NT2/D1 (cell line): ENCODE results near the gene PASK.

Source experiments
- DNase-seq: peaks from one replicate; pipeline ENCODE4 v3.0.0-alpha.2; 2011; ENCODE audit warnings: low read depth, low spot score
- H3K27me3 ChIP-seq: 2 replicates; pipeline ENCODE4 v1.6.0; 2011; ENCODE audit warnings: mild to moderate bottlenecking; ENCODE audit not compliant: insufficient read length, insufficient read depth
- H3K36me3 ChIP-seq: 2 replicates; pipeline ENCODE4 v1.6.1; 2011; ENCODE audit warnings: mild to moderate bottlenecking, low read length, mixed read lengths; ENCODE audit not compliant: insufficient read depth, insufficient read length
- H3K4me1 ChIP-seq: 2 replicates; pipeline ENCODE4 v1.5.1; 2011; ENCODE audit not compliant: insufficient read depth, insufficient read length
- H3K4me3 ChIP-seq: 2 replicates; pipeline ENCODE4 v1.5.1; 2011; ENCODE audit warnings: low read depth; ENCODE audit not compliant: insufficient read length
- H3K9ac ChIP-seq: 2 replicates; pipeline ENCODE4 v1.6.0; 2011; ENCODE audit warnings: low read depth; ENCODE audit not compliant: insufficient read length
- H3K9me3 ChIP-seq: 2 replicates; pipeline ENCODE4 v1.5.1; 2011; ENCODE audit warnings: mild to moderate bottlenecking, low read length; ENCODE audit not compliant: insufficient read depth
- SUZ12 ChIP-seq: IDR thresholded peaks from 2 replicates; pipeline ENCODE4 v1.6.1; 2011; ENCODE audit not compliant: insufficient read length, insufficient read depth; ENCODE audit errors: extremely low read depth
- YY1 ChIP-seq: IDR thresholded peaks from 2 replicates; pipeline ENCODE4 v1.6.1; 2011; ENCODE audit not compliant: insufficient read length, insufficient read depth
- ZNF274 ChIP-seq: IDR thresholded peaks from 2 replicates; pipeline ENCODE4 v1.6.1; 2011; ENCODE audit warnings: mild to moderate bottlenecking, low read depth, low read length

PASK gene

GRCh38 chr2:241073166-241074064 lies 75.9 kb downstream of the PASK start:
- no peaks in the 10 kb centered on the region for H3K9me3 ChIP-seq
- peaks cover 11% of the 10 kb centered on the region for H3K4me1 ChIP-seq
- DNase-seq, result no peak
- H3K4me3 ChIP-seq, result no peak overlapping the region
- TF ChIP-seq SUZ12 (no peak), ZNF274 (no peak), YY1 (no peak)
- no peaks in the 10 kb centered on the region for H3K27me3 ChIP-seq
- peak overlapping the region; percentile 16 for H3K9ac ChIP-seq
- peaks cover 11% of the 10 kb centered on the region for H3K36me3 ChIP-seq

GRCh38 chr2:241072553-241073165 lies 76.6 kb downstream of the PASK start:
- Histone ChIP-seq H3K9ac (peak overlapping the region; percentile 1), H3K27me3 (no peaks in the 10 kb centered on the region), H3K36me3 (peaks cover 11% of the 10 kb centered on the region), H3K9me3 (no peaks in the 10 kb centered on the region), H3K4me1 (peaks cover 11% of the 10 kb centered on the region), H3K4me3 (no peak overlapping the region)
- no peak for DNase-seq
- no peak for TF ChIP-seq ZNF274
- no peak for TF ChIP-seq YY1
- no peak for TF ChIP-seq SUZ12

- H3K36me3 ChIP-seq, result peaks cover 11% of the 10 kb centered on the region
- no peaks in the 10 kb centered on the region for H3K9me3 ChIP-seq
- H3K9ac ChIP-seq, result no peak overlapping the region
- no peak for DNase-seq
- peaks cover 11% of the 10 kb centered on the region for H3K4me1 ChIP-seq
- TF ChIP-seq YY1 (no peak), SUZ12 (no peak), ZNF274 (no peak)
- no peak overlapping the region for H3K4me3 ChIP-seq
- H3K27me3 ChIP-seq, result no peaks in the 10 kb centered on the region
Observed at GRCh38 chr2:241072151-241072550, 77.1 kb downstream of the PASK start.

GRCh38 chr2:241071677-241072111 lies 77.6 kb downstream of the PASK start:
- TF ChIP-seq ZNF274 (no peak), YY1 (no peak), SUZ12 (no peak)
- Histone ChIP-seq H3K9me3 (no peaks in the 10 kb centered on the region), H3K4me3 (no peak overlapping the region), H3K27me3 (no peaks in the 10 kb centered on the region), H3K9ac (no peak overlapping the region), H3K4me1 (peaks cover 11% of the 10 kb centered on the region), H3K36me3 (peaks cover 11% of the 10 kb centered on the region)
- no peak for DNase-seq

- H3K9me3 ChIP-seq, result no peaks in the 10 kb centered on the region
- TF ChIP-seq SUZ12 (no peak), ZNF274 (no peak), YY1 (no peak)
- H3K4me1 ChIP-seq, result peaks cover 11% of the 10 kb centered on the region
- H3K27me3 ChIP-seq, result no peaks in the 10 kb centered on the region
- no peak for DNase-seq
- no peak overlapping the region for H3K4me3 ChIP-seq
- peaks cover 11% of the 10 kb centered on the region for H3K36me3 ChIP-seq
- no peak overlapping the region for H3K9ac ChIP-seq
Observed at GRCh38 chr2:241070811-241071676, 78.2 kb downstream of the PASK start.

GRCh38 chr2:241070361-241070760 lies 78.9 kb downstream of the PASK start:
- no peak for DNase-seq
- Histone ChIP-seq H3K4me1 (peaks cover 11% of the 10 kb centered on the region), H3K9me3 (no peaks in the 10 kb centered on the region), H3K4me3 (no peak overlapping the region), H3K36me3 (peaks cover 10% of the 10 kb centered on the region), H3K9ac (no peak overlapping the region), H3K27me3 (no peaks in the 10 kb centered on the region)
- no peak for TF ChIP-seq ZNF274
- TF ChIP-seq SUZ12, result no peak
- TF ChIP-seq YY1, result no peak

- Histone ChIP-seq H3K4me3 (no peak overlapping the region), H3K4me1 (peaks cover 11% of the 10 kb centered on the region), H3K36me3 (peaks cover 5% of the 10 kb centered on the region), H3K9ac (no peak overlapping the region), H3K27me3 (no peaks in the 10 kb centered on the region), H3K9me3 (no peaks in the 10 kb centered on the region)
- DNase-seq, result no peak
- TF ChIP-seq SUZ12 (no peak), YY1 (no peak), ZNF274 (no peak)
Observed at GRCh38 chr2:241069821-241070281, 79.4 kb downstream of the PASK start.
